IMR-90 (cell line): ENCODE measurements around the gene KRTAP2-1. TPM values are rescaled to one million over a fixed set of nuclear protein-coding genes. Genes with fewer than 3 reads are reported as not detected.

Source experiments
- ATAC-seq: fragments of 200-7000 bp; cut with Tn5 transposase; 2 replicates; pipeline ENCODE4 v1.9.1; 2020; ENCODE audit warnings: low read depth, mild to moderate bottlenecking, moderate library complexity
- BruUV-seq: library from RNA; stranded (reverse); fragments of 400-500 nt; replicated peaks from 2 replicates; lab custom pipeline; 2021; lab: Mats Ljungman, UMichigan
- CTCF ChIA-PET: fragments of 300-600 bp; formaldehyde crosslinking; extraction: SDS; loops from one replicate; lab custom pipeline; 2021; ENCODE audit warnings: antibody characterized with exemption; lab: Yijun Ruan, JAX
- POLR2A ChIA-PET: fragments of 300-600 bp; sonication (Branson Sonifier 250); formaldehyde crosslinking; loops from one replicate; lab custom pipeline; 2022; ENCODE audit warnings: antibody characterized with exemption; ENCODE audit not compliant: unreplicated experiment; lab: Charles Lee
- DNase-seq: peaks from one replicate; pipeline ENCODE4 v3.0.0; 2013
- H2AFZ ChIP-seq: replicated peaks from 2 replicates; pipeline ENCODE3; 2013; ENCODE audit warnings: low read length, mild to moderate bottlenecking; ENCODE audit not compliant: poor library complexity
- H2AK5ac ChIP-seq: 2 replicates; pipeline ENCODE4 v1.6.1; 2013; ENCODE audit warnings: low read depth, low read length, inconsistent platforms
- H2AK9ac ChIP-seq: replicated peaks from 2 replicates; pipeline ENCODE3; 2013; ENCODE audit warnings: mild to moderate bottlenecking, low read depth, low read length, moderate library complexity; ENCODE audit not compliant: poor library complexity
- H2BK120ac ChIP-seq: 2 replicates; pipeline ENCODE4 v1.6.1; 2013; ENCODE audit warnings: low read depth, low read length, inconsistent platforms
- H2BK15ac ChIP-seq: 3 replicates; pipeline ENCODE4 v1.6.1; 2013; ENCODE audit warnings: low read depth, low read length, inconsistent platforms
- H2BK20ac ChIP-seq: 2 replicates; pipeline ENCODE4 v1.6.1; 2013; ENCODE audit warnings: low read depth, mild to moderate bottlenecking, inconsistent platforms, low read length, moderate library complexity
- H2BK5ac ChIP-seq: 2 replicates; pipeline ENCODE4 v1.6.1; 2013; ENCODE audit warnings: mild to moderate bottlenecking, low read depth, low read length, inconsistent platforms; ENCODE audit not compliant: poor library complexity, severe bottlenecking
- H3K14ac ChIP-seq: replicated peaks from 2 replicates; pipeline ENCODE4 v1.6.1; 2013; ENCODE audit warnings: low read depth, low read length, inconsistent platforms
- H3K18ac ChIP-seq: 2 replicates; pipeline ENCODE4 v1.6.1; 2013; ENCODE audit warnings: low read depth, low read length, control low read depth
- H3K23ac ChIP-seq: 2 replicates; pipeline ENCODE4 v1.6.1; 2013; ENCODE audit warnings: low read depth, low read length, inconsistent platforms
- H3K27ac ChIP-seq: 2 replicates; pipeline ENCODE4 v1.5.1; 2013; ENCODE audit warnings: mild to moderate bottlenecking, control low read depth, low read length; ENCODE audit not compliant: insufficient read depth
- H3K27me3 ChIP-seq: 2 replicates; pipeline ENCODE4 v1.6.1; 2013; ENCODE audit warnings: low read length; ENCODE audit not compliant: control insufficient read depth, insufficient read depth
- H3K36me3 ChIP-seq: 2 replicates; pipeline ENCODE4 v1.6.1; 2013; ENCODE audit warnings: low read length, mixed read lengths; ENCODE audit not compliant: control insufficient read depth, insufficient read depth
- H3K4ac ChIP-seq: 2 replicates; pipeline ENCODE4 v1.6.1; 2013; ENCODE audit warnings: low read depth, low read length, inconsistent platforms
- H3K4me1 ChIP-seq: 2 replicates; pipeline ENCODE4 v1.6.1; 2013; ENCODE audit warnings: low read length, mixed read lengths; ENCODE audit not compliant: control insufficient read depth, insufficient read depth
- H3K4me2 ChIP-seq: 2 replicates; pipeline ENCODE4 v1.6.1; 2013; ENCODE audit warnings: low read depth, mild to moderate bottlenecking, control low read depth, low read length, moderate library complexity
- H3K4me3 ChIP-seq: 2 replicates; pipeline ENCODE4 v1.5.1; 2013; ENCODE audit warnings: low read depth, mild to moderate bottlenecking, control low read depth, low read length, moderate library complexity; ENCODE audit not compliant: insufficient read depth
- H3K56ac ChIP-seq: 2 replicates; pipeline ENCODE4 v1.6.1; 2013; ENCODE audit warnings: low read length, inconsistent platforms; ENCODE audit not compliant: insufficient read depth; ENCODE audit errors: extremely low read depth
- H3K79me1 ChIP-seq, 2 experiments: 2 replicates each; pipeline ENCODE4 v1.6.1; 2013; ENCODE audit warnings: low read length in 2 of 2, inconsistent platforms in 1 of 2, low read depth in 1 of 2
- H3K9ac ChIP-seq: 2 replicates; pipeline ENCODE4 v1.6.1; 2013; ENCODE audit warnings: low read depth, low read length, control low read depth
- H3K9me1 ChIP-seq: 2 replicates; pipeline ENCODE4 v1.6.1; 2013; ENCODE audit warnings: low read length, inconsistent platforms; ENCODE audit not compliant: insufficient read depth
- H3K9me3 ChIP-seq: 2 replicates; pipeline ENCODE4 v1.6.1; 2013; ENCODE audit warnings: low read length; ENCODE audit not compliant: control insufficient read depth, insufficient read depth
- H4K20me1 ChIP-seq: 2 replicates; pipeline ENCODE4 v1.6.1; 2013; ENCODE audit warnings: low read length, inconsistent platforms; ENCODE audit not compliant: insufficient read depth
- H4K5ac ChIP-seq: 2 replicates; pipeline ENCODE4 v1.6.1; 2013; ENCODE audit warnings: mild to moderate bottlenecking, low read depth, low read length, control low read depth
- H4K8ac ChIP-seq, 2 experiments: 2 replicates each; pipeline ENCODE4 v1.6.1; 2013; ENCODE audit warnings: low read depth in 2 of 2, low read length in 2 of 2, control low read depth in 1 of 2, inconsistent platforms in 1 of 2
- H4K91ac ChIP-seq: 2 replicates; pipeline ENCODE4 v1.6.1; 2013; ENCODE audit warnings: low read depth, low read length, inconsistent platforms; ENCODE audit not compliant: insufficient read depth
- BHLHE40 ChIP-seq: fragments of 150-350 bp; IDR thresholded peaks from 2 replicates; pipeline ENCODE4 v1.6.1; 2016; ENCODE audit warnings: mild to moderate bottlenecking, low read depth, low read length
- CEBPB ChIP-seq: IDR thresholded peaks from 2 replicates; pipeline ENCODE4 v1.6.1; 2012; ENCODE audit warnings: low read depth, low read length, improper control_type of control experiment
- CHD1 ChIP-seq: IDR thresholded peaks from 2 replicates; pipeline ENCODE4 v1.6.1; 2012; ENCODE audit warnings: low read depth, low read length, improper control_type of control experiment
- ELK1 ChIP-seq: fragments of 150-350 bp; IDR thresholded peaks from 2 replicates; pipeline ENCODE4 v1.6.1; 2016; ENCODE audit warnings: low read depth, mild to moderate bottlenecking, low read length, moderate library complexity, borderline replicate concordance
- FOS ChIP-seq: fragments of 150-350 bp; IDR thresholded peaks from 2 replicates; pipeline ENCODE4 v1.6.1; 2016; ENCODE audit warnings: low read depth, low read length
- MAFK ChIP-seq: IDR thresholded peaks from 2 replicates; pipeline ENCODE4 v1.6.1; 2012; ENCODE audit warnings: low read depth, low read length, improper control_type of control experiment
- MAZ ChIP-seq: IDR thresholded peaks from 2 replicates; pipeline ENCODE4 v1.6.1; 2012; ENCODE audit warnings: low read depth, mild to moderate bottlenecking, low read length, improper control_type of control experiment, moderate library complexity, borderline replicate concordance
- MXI1 ChIP-seq: IDR thresholded peaks from 2 replicates; pipeline ENCODE4 v1.6.1; 2012; ENCODE audit warnings: low read depth, mild to moderate bottlenecking, low read length, moderate library complexity, borderline replicate concordance
- NFE2L2 ChIP-seq: fragments of 150-350 bp; IDR thresholded peaks from 2 replicates; pipeline ENCODE4 v1.6.1; 2016; ENCODE audit warnings: low read depth, mild to moderate bottlenecking, low read length
- POLR2A ChIP-seq: IDR thresholded peaks from 2 replicates; pipeline ENCODE4 v1.6.1; 2012; ENCODE audit warnings: mild to moderate bottlenecking, low read depth, low read length
- RAD21 ChIP-seq: IDR thresholded peaks from 2 replicates; pipeline ENCODE4 v1.6.1; 2012; ENCODE audit warnings: low read length, improper control_type of control experiment
- RCOR1 ChIP-seq: IDR thresholded peaks from 2 replicates; pipeline ENCODE4 v1.6.1; 2012; ENCODE audit warnings: mild to moderate bottlenecking, low read length, improper control_type of control experiment; ENCODE audit not compliant: insufficient replicate concordance
- RFX5 ChIP-seq: IDR thresholded peaks from 2 replicates; pipeline ENCODE4 v1.8.0; 2012; ENCODE audit warnings: low read depth, mild to moderate bottlenecking, low read length, moderate library complexity
- SMC3 ChIP-seq: fragments of 150-350 bp; IDR thresholded peaks from 2 replicates; pipeline ENCODE4 v1.6.1; 2016; ENCODE audit warnings: low read depth, mild to moderate bottlenecking, antibody characterized with exemption, low read length, moderate library complexity
- WGBS, 2 experiments: methylation state at CpG; one replicate each; pipeline versions ENCODE4 v1.1.5 to v1.1.7; 2013; ENCODE audit warnings: missing lambda C conversion rate in 2 of 2; ENCODE audit not compliant: insufficient read length in 1 of 2; ENCODE audit errors: extremely low coverage in 2 of 2; 5-methylcytosine and 5-hydroxymethylcytosine counted together
- dilution Hi-C: fragments of 300-500 bp; cut with HindIII; formaldehyde crosslinking; loops from one replicate; pipeline ENCODE4 v1.14.3; 2018; ENCODE audit warnings: low sequenced_read_pairs; ENCODE audit not compliant: unreplicated experiment
- in situ Hi-C: fragments of 300-500 bp; cut with MboI; formaldehyde crosslinking; loops from 3 replicates; pipeline ENCODE4 v1.14.3; 2019; ENCODE audit warnings: low sequenced_read_pairs, inconsistent platforms, mixed read lengths
- intact Hi-C: fragments of 100-400 bp; cut with micrococcal nuclease; formaldehyde crosslinking; loops from 2 replicates; pipeline ENCODE4 v1.10.0; 2022
- polyA plus RNA-seq, 3 experiments: library from polyadenylated mRNA; depleted of rRNA; stranded (reverse); fragments of >200 nt; gene quantifications; 2 replicates each; pipeline ENCODE4 v1.2.3, GENCODE V29; 2012; ENCODE audit warnings: low replicate concordance in 1 of 3
- total RNA-seq: library from RNA; depleted of rRNA; stranded (reverse); fragments of >200 nt; gene quantifications from 2 replicates; pipeline ENCODE4 v1.2.3, GENCODE V29; 2012
- TF ChIP-seq, protein P1 (sequence below): fragments of 150-350 bp; IDR thresholded peaks from 2 replicates; pipeline ENCODE4 v1.6.1; 2017; ENCODE audit warnings: mild to moderate bottlenecking, antibody characterized with exemption, low read length, low read depth
- TF ChIP-seq, protein P2 (sequence below): conservative IDR thresholded peaks from 2 replicates; pipeline ENCODE4 v1.5.1; 2012; ENCODE audit warnings: mild to moderate bottlenecking, low read depth, low read length, improper control_type of control experiment

The KRTAP2-1 gene
- total and polyA plus RNA-seq, 2 of the 4 experiments (the other 2 are of a cell fraction), result not detected

- Histone ChIP-seq H2BK5ac (no peak within 1 kb of the TSS), H4K91ac (no peak within 1 kb of the TSS), H3K27me3 (no peaks in the 10 kb centered on the region), H3K9me3 (no peaks in the 10 kb centered on the region), H4K20me1 (no peaks in the 10 kb centered on the region), H3K4ac (no peak within 1 kb of the TSS), H3K4me2 (no peak within 1 kb of the TSS), H2BK15ac (no peak within 1 kb of the TSS), H3K9me1 (no peaks in the 10 kb centered on the region; the same call in 1 of the 2 replicates), H3K4me3 (no peak within 1 kb of the TSS), H3K36me3 (no peaks in the 10 kb centered on the region), H3K4me1 (peaks cover 1% of the 10 kb centered on the region; the same call in 1 of the 2 replicates), H3K56ac (no peak within 1 kb of the TSS), H2AFZ (no peak within 1 kb of the TSS), H3K18ac (no peak within 1 kb of the TSS), H2BK20ac (no peak within 1 kb of the TSS), H3K14ac (no peak within 1 kb of the TSS), H3K79me1 (no peaks in the 10 kb centered on the region), H4K8ac (no peak within 1 kb of the TSS), H3K27ac (no peak within 1 kb of the TSS), H2BK120ac (no peak within 1 kb of the TSS), H2AK9ac (no peak within 1 kb of the TSS), H4K5ac (no peak within 1 kb of the TSS), H2AK5ac (no peak within 1 kb of the TSS), H3K9ac (no peak within 1 kb of the TSS), H3K23ac (no peak within 1 kb of the TSS)
- dilution Hi-C loops (no loop called here), intact Hi-C loops (no loop called here), in situ Hi-C loops (no loop called here)
- no TSS peak for BruUV-seq
- DNase-seq (no peak), ATAC-seq (no peak)
- 100% methylated on average over 2 of the region's 8 CpGs; no CpG with 5 or more reads in 1 of the 2 experiments for WGBS, 2 experiments
- CTCF ChIA-PET, result interaction anchor here (0.6 kb wide), 1 partner anchor 17 kb away, joined by 6 read pairs; no protein-coding TSS in a partner anchor
- no peak for TF ChIP-seq BHLHE40
- no peak for TF ChIP-seq MAFK
- TF ChIP-seq, protein P1, sequence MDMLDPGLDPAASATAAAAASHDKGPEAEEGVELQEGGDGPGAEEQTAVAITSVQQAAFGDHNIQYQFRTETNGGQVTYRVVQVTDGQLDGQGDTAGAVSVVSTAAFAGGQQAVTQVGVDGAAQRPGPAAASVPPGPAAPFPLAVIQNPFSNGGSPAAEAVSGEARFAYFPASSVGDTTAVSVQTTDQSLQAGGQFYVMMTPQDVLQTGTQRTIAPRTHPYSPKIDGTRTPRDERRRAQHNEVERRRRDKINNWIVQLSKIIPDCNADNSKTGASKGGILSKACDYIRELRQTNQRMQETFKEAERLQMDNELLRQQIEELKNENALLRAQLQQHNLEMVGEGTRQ, result no peak
- TF ChIP-seq MXI1, result no peak
- TF ChIP-seq RFX5, result no peak
- no peak for TF ChIP-seq FOS
- TF ChIP-seq SMC3, result no peak
- TF ChIP-seq, protein P2, sequence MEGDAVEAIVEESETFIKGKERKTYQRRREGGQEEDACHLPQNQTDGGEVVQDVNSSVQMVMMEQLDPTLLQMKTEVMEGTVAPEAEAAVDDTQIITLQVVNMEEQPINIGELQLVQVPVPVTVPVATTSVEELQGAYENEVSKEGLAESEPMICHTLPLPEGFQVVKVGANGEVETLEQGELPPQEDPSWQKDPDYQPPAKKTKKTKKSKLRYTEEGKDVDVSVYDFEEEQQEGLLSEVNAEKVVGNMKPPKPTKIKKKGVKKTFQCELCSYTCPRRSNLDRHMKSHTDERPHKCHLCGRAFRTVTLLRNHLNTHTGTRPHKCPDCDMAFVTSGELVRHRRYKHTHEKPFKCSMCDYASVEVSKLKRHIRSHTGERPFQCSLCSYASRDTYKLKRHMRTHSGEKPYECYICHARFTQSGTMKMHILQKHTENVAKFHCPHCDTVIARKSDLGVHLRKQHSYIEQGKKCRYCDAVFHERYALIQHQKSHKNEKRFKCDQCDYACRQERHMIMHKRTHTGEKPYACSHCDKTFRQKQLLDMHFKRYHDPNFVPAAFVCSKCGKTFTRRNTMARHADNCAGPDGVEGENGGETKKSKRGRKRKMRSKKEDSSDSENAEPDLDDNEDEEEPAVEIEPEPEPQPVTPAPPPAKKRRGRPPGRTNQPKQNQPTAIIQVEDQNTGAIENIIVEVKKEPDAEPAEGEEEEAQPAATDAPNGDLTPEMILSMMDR, result no peak
- TF ChIP-seq CEBPB, result no peak
- TF ChIP-seq ELK1, result no peak
- no peak for TF ChIP-seq RCOR1
- TF ChIP-seq NFE2L2, result no peak
- no peak for TF ChIP-seq MAZ
- TF ChIP-seq CHD1, result no peak
- no peak for TF ChIP-seq POLR2A
- no peak for TF ChIP-seq RAD21
- POLR2A ChIA-PET, result no interaction called here
These were observed 38.3 kb downstream of the KRTAP2-1 start, which contains the start of gene KRTAP3-1 for GRCh38 chr17:41008811-41009210. TSS of gene KRTAP3-1 (minus strand) at chr17:41009128. CDS start at chr17:41009074, 54 bp downstream.
